Measurements from ENCODE around the gene DDX10. TPM values are rescaled to one million over a fixed set of nuclear protein-coding genes. Genes with fewer than 3 reads are reported as not detected.

Gene DDX10
- total and polyA plus RNA-seq, 9 of the 15 experiments (the other 6 are each of a cell fraction or from before 2014, with no cell fraction given), result 33.9 to 94.6 (median 50.7) TPM

DNA sequence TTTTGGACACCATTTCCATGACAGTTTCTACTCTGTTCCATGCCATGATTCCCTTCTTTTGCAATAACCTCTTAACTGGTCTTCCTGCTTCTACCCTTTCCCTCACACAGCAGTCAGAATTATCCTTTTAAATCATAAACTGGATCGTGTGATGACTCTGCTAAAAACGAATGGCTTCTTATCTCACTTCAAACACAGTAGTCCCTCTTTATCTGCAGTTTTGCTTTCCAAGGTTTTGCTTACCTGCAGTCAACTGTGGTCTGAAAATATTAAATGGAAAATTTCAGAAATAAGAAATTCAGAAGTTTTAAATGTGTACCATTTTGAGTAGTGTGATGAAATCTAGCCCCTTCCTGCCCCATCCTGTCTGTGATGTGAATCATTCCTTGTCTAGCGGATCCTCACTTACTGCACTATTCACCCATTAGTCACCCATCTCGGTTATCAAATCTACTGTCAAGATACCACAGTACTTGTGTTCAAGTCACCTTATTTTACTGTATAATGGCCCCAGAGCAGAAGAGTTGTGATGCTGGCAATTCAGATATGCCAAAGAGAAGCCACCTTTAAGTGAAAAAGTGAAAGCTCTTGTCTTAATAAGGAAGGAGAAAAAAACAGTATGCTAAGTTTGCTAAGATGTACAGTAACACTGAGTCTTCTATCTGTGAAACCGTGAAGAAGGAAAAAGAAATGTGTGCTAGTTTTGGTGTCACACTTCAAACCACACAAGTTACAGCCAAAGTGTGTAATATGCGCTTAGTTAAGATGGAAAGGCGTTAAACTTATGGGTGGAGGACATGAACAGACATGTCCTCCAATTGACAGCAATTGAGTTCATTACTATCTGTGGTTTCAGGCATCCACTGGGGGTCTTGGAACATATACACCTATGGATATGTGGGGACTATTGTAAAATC lies 283.0 kb downstream of the DDX10 start (continued):
- TF ChIP-seq JUN (IDR thresholded peaks at IDR 0.05; ENCODE audit: borderline replicate concordance, low read depth, low read length), result no peak
- TF ChIP-seq JUN (CRISPR knock-in tag; IDR thresholded peaks at IDR 0.05; ENCODE audit: borderline replicate concordance), result no peak
- TF ChIP-seq CBFB (CRISPR knock-in tag; IDR thresholded peaks at IDR 0.05), result no peak
- TF ChIP-seq XRCC4 (IDR thresholded peaks at IDR 0.05; ENCODE audit: extremely low read depth, insufficient read depth, insufficient read length), result no peak
- TF ChIP-seq TEAD1 (CRISPR knock-in tag; IDR thresholded peaks at IDR 0.05), result no peak
- no peak for TF ChIP-seq ATF1 (CRISPR knock-in tag; IDR thresholded peaks at IDR 0.05)
- TF ChIP-seq ATF1 (tag; IDR thresholded peaks at IDR 0.05), result no peak
- no peak for TF ChIP-seq ZNF324 (CRISPR knock-in tag; IDR thresholded peaks at IDR 0.05)
- no peak for TF ChIP-seq SAFB2 (IDR thresholded peaks at IDR 0.05; ENCODE audit: borderline replicate concordance, low read depth, low read length, severe bottlenecking)
- TF ChIP-seq, protein P1, sequence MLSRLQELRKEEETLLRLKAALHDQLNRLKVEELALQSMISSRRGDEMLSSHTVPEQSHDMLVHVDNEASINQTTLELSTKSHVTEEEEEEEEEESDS (CRISPR knock-in tag; IDR thresholded peaks at IDR 0.05), result no peak
- TF ChIP-seq, protein P2, sequence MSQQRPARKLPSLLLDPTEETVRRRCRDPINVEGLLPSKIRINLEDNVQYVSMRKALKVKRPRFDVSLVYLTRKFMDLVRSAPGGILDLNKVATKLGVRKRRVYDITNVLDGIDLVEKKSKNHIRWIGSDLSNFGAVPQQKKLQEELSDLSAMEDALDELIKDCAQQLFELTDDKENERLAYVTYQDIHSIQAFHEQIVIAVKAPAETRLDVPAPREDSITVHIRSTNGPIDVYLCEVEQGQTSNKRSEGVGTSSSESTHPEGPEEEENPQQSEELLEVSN (IDR thresholded peaks at IDR 0.05; ENCODE audit: borderline replicate concordance in 1 of 2, extremely low read depth in 1 of 2, insufficient read depth in 1 of 2, insufficient read length in 1 of 2, low read depth in 1 of 2, low read length in 1 of 2, poor library complexity in 1 of 2, severe bottlenecking in 1 of 2), result no peak
- no peak for TF ChIP-seq RBM15 (IDR thresholded peaks at IDR 0.05; ENCODE audit: insufficient read depth, low read length)
- TF ChIP-seq SMARCB1 (IDR thresholded peaks at IDR 0.05; ENCODE audit: insufficient read length, low read depth), result no peak
- TF ChIP-seq HIVEP1 (CRISPR knock-in tag; IDR thresholded peaks at IDR 0.05), result no peak
- TF ChIP-seq HMG20B (CRISPR knock-in tag; IDR thresholded peaks at IDR 0.05), result no peak
- TF ChIP-seq, protein P3, sequence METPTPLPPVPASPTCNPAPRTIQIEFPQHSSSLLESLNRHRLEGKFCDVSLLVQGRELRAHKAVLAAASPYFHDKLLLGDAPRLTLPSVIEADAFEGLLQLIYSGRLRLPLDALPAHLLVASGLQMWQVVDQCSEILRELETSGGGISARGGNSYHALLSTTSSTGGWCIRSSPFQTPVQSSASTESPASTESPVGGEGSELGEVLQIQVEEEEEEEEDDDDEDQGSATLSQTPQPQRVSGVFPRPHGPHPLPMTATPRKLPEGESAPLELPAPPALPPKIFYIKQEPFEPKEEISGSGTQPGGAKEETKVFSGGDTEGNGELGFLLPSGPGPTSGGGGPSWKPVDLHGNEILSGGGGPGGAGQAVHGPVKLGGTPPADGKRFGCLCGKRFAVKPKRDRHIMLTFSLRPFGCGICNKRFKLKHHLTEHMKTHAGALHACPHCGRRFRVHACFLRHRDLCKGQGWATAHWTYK (CRISPR knock-in tag; IDR thresholded peaks at IDR 0.05), result no peak
- TF ChIP-seq, protein P4, sequence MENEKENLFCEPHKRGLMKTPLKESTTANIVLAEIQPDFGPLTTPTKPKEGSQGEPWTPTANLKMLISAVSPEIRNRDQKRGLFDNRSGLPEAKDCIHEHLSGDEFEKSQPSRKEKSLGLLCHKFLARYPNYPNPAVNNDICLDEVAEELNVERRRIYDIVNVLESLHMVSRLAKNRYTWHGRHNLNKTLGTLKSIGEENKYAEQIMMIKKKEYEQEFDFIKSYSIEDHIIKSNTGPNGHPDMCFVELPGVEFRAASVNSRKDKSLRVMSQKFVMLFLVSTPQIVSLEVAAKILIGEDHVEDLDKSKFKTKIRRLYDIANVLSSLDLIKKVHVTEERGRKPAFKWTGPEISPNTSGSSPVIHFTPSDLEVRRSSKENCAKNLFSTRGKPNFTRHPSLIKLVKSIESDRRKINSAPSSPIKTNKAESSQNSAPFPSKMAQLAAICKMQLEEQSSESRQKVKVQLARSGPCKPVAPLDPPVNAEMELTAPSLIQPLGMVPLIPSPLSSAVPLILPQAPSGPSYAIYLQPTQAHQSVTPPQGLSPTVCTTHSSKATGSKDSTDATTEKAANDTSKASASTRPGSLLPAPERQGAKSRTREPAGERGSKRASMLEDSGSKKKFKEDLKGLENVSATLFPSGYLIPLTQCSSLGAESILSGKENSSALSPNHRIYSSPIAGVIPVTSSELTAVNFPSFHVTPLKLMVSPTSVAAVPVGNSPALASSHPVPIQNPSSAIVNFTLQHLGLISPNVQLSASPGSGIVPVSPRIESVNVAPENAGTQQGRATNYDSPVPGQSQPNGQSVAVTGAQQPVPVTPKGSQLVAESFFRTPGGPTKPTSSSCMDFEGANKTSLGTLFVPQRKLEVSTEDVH (IDR thresholded peaks at IDR 0.05; ENCODE audit: low read depth, partially characterized antibody), result no peak
- no peak for TF ChIP-seq CHCHD3 (CRISPR knock-in tag; IDR thresholded peaks at IDR 0.05)
- no peak for TF ChIP-seq PML (IDR thresholded peaks at IDR 0.05; ENCODE audit: low read length)
